Stimulated activated CD4-positive, alpha-beta T cell treated with anti-CD3 and anti-CD28 coated beads, TNF-alpha, amount 100 ng/mL, for 48 hours (primary cell): ENCODE data around the gene TMEM107.
"Not testable (repeated sequence)": the region's sequence is repeated elsewhere in the genome, so short reads cannot be mapped to it uniquely, and the experiment has no call there.

Source experiments
- DNase-seq, 3 donors: peaks; one replicate each; pipeline ENCODE4 v3.0.0-alpha.2; 2020; ENCODE audit warnings: low read depth in 3 of 3

Gene TMEM107

DNA sequence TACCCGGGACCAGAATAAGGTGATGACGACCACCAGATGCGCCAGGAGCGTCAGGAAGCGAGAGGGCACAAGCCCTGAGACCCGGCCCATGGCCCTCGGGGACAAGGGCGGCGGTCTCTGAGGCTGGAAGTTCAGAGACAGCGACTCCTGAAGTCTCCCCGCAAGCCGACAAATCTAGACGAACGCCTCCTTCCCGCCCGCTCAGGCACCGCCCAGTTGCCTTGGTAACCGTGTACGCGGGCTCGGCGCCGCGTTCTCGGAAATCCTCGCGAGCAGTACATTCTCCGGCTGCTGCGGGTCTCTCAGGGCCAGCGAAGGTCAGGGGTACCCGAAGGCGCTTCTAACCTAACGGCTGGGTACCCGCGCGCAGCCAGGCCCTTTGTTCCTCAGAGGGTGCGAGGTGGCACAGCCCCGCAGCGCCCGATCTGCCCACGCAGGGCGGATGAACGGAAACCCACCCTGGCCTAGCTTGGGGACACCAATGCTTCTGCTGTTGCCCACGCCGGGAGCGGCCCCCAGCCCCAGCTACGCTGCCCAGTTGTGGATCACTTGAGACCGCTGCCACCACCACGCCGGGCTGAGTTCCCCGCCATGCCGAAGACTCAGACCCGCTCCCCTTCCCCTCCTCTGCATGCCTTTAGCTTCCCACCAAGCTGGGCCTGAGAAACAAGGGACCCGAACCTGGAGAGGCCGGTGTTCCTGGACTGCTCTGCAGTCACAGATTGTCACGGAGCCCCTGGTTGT, at the start of gene TMEM107:
Gene TMEM107, minus strand, starts transcription at position 184 of the 744 bp plus-strand sequence. Its CDS starts 94 bp downstream, at position 90.
- peak; percentile 74 to 86 (median 83) for DNase-seq

DNA sequence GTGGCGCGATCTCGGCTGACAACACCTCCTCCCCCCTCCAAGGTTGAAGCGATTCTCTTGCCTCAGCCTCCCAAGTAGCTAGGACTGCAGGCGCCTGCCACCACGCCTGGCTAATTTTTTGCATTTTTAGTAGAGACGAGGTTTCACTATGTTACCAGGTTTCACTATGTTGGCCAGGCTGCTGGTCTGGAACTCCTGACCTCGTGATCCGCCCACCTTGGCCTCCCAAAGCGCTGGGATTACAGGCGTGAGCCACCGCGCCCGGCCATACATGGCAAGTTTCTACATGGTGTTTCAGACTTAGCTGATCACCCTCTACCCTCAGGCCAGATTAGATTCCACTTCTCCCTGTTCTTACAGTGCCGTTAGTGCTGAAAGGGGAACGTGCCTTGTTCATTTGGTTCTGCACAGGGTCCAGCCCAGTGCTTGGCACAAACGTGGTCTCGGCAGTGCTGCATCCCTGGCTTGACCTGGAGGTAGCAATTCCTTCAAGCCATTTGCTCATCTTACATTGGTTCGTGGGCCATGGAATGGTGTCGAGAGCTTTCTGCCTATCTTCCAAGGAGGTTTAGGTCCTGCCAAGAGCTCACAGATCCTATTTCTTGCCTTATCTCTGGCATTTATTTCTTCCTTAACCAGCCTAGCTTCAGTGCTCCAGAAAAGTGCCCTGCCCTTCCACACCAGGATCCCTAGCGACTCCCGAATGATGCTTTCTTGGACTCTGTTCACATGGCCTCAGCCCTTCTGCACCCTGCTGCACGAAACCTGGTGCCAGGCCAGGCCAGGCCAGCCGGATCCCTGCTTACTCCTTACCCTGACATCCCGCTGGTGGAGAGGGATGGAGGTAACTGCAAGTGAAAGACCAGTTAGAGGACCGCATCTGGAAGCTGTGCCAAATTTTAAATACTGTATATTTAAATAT, 49.0 kb upstream of the TMEM107 start:
- DNase-seq = no peak

DNA sequence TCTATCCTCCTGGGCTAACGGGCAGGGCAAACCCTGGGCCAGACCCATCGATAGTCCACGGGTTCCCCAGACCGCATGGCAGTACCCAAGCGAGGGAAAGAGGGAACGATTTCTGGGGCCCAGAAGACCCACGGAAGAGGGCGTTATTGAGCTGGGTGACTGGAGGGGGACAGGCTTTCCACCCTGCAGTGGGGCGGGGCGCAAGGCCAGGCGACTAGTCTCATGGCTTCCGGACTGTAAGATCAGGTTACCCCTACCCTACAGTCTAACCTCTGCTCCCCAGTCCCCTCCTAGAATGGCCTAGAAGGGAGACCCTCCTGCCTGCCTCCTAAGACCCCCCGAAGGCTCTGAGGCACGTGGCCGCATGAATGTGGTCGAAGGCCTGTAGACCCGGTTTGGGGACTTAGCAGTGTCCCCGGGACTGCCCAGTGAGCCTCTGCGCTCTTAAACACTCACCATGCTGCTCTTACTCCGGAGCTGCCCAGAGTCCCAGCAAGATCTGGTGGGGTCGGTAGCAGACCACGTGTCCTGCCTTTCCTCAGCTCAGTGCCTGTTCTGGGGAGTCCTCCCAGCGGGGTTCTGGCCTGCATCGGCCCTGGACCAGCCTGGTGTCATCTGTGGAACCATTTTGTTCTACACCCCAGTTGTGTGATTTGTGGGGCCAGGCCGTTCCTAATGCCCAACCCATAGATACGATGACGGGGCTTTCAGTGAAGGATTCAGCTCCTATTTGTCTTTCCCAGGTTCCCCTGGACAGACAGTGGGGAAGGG, 47.4 kb upstream of the TMEM107 start:
- no peak for DNase-seq

DNA sequence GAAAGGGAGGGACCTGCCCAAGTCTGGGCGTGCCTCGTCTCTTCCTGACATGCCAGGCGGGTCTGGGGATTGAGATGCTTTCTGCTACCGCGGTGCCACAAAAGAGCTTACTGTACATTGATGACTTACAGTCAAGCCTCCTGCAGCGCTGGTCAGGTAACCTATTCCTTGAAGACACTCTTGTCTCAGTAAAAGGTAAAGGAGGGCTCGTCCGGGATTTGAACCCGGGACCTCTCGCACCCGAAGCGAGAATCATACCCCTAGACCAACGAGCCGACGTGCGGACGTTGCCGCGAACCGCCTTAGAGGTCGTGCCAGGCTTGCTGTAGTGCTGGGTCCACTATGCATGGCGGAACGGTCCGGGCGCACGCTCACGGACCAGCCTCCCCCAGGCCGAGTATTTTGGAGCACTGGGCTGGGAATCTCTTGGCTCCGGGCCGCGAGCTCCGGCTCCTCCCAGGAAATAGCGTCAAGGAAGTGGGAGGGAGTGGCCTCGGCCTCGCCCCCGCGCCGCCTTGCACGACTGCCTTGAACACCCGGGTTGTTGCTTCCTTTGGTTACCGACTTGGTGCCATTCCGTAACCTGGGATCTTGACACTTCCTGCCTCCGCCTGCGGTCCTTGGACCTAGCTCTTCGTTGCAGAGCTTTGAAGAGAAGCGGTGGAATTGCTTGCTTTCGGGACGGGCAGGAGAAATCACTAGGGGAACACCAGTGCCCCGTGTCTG, 46.6 kb upstream of the TMEM107 start:
- peak; percentile 82 to 90 (median 88) for DNase-seq

DNA sequence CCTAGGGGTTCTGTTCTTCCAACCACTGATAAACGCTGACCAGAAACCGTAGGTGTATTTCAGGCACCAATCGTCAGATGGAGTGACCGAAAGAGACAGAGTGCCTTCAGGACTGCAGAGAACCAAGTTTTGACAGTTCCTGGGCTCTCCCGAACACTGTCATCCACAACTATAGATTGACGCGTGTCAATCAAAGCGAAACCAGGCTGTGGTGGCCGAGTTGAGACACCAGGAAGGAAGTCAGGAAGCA, 46.1 kb upstream of the TMEM107 start:
- peak in 1 of 3 donors; percentile 58 for DNase-seq

DNA sequence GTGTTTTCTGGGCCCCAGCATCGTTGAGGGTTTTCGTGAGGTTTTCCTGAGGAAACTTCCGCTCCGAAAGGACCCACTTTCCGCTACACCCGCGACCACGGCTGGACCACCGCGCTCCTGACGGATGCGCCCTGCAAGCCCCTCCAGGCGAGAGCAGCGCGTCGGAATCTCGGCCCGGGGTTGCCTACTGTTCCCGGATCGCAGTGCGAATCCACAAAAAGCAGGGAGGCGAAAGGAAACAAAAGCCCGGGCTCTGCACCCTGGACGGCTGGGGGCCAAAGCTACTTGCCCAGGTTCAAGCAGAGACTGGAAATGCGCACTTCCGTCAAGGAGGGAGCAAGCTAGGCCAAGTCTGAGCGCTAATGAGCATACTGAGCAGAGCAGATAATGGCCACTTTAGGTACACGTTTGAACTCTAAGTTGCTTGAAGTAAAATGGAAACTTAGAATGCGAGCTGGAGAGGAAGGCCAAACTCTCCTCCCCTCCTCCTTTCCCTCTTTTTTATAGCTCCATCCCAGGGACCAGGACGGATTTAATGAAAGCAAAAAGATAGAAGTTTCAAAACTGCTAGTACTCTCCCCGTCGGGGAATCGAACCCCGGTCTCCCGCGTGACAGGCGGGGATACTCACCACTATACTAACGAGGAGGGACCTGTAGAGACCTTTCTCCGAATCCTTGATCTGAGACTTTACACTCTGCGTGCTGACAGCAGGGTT, 45.6 kb upstream of the TMEM107 start:
- DNase-seq = peak; percentile 77 to 85 (median 84)

DNA sequence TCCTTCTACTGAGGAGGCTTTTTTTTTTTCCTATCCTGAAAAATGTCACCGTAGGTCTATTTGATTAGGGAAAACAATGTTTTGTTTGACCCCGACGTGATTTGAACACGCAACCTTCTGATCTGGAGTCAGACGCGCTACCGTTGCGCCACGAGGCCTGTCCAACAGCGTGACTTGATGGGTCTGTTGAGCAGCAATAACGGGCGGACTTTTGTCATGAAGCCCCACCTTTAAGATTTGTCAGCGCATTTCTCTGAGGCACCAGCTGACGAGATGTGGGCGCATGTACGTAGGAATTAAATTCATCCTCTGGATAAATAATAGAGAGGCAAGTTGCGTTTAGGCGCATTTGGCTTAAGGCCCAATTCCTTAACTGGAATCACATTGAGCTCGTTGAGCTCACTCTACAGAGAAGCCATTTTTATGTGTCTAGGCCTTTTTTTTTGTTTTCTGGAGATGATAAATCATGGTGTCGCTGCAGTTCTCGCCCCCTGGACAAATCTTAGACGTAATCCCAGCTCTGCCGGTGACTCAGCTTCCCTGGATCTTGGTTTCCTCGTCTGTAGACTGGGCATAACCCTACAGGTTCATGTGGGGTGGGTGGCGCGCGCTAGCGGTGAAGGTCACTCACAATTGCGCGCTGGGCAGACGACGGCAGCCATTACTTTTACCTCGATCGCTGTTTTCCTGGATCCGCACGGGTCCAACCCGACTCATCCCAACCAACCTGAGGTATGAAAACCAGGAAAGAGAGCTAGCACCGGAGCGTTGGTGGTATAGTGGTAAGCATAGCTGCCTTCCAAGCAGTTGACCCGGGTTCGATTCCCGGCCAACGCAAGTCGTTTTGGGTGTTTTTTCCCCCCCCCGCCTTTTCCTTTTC, 44.8 kb upstream of the TMEM107 start:
- DNase-seq = peak; percentile 79 to 91 (median 91)

DNA sequence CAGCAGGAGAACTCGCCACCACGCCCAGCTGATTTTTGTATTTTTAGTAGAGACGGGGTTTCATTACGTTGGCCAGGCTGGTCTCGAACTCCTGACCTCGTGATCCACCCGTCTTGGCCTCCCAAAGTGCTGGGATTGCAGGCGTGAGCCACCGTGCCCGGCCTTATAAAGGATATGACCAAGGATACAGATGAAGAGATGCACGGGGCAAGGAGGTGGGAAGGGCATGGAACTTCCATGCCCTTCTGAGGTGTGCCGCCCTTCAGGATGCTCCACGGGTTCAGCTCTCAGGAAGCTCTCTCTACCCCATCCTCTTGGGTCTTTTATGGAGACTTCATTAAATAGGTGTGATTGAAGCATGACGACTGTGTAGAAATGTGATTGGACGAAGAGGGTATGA, 37.8 kb upstream of the TMEM107 start:
- DNase-seq = not testable (repeated sequence)

DNA sequence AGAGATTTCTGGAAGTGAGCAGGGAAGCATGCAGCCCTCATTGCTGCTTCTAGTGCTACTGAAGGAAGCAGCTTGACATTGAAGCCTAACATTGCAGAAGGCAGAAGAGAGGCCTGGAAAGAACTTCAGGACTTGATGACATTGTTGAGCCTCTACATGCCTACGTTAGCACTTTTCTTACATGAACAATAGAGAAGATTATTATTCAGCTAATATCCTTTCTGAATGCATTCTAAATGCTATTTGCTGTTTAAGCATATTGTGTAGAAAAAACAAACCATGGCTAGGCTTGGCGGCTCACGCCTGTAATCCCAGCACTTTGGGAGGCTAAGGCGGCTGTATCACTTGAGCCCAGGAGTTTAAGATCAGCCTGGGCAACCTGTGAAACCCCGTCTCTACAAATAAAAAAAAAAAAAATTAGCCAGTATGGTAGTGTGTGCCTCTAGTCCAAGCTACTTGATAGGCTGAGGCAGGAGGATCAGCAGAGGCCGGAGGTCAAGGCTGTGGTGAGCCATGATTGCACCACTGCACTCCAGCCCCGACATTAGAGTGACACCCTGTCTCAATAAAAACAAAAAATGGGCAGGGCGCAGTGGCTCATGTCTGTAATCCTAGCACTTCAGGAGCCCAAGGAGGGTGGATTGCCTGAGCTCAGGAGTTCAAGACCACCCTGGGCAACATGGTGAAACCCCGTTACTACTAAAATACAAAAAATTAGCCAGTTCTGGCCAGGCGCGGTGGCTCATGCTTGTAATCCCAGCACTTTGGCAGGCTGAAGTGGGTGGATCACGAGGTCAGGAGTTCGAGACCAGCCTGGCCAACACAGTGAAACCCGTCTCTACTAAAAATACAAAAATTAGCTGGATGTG, 36.4 kb upstream of the TMEM107 start:
- no peak for DNase-seq

DNA sequence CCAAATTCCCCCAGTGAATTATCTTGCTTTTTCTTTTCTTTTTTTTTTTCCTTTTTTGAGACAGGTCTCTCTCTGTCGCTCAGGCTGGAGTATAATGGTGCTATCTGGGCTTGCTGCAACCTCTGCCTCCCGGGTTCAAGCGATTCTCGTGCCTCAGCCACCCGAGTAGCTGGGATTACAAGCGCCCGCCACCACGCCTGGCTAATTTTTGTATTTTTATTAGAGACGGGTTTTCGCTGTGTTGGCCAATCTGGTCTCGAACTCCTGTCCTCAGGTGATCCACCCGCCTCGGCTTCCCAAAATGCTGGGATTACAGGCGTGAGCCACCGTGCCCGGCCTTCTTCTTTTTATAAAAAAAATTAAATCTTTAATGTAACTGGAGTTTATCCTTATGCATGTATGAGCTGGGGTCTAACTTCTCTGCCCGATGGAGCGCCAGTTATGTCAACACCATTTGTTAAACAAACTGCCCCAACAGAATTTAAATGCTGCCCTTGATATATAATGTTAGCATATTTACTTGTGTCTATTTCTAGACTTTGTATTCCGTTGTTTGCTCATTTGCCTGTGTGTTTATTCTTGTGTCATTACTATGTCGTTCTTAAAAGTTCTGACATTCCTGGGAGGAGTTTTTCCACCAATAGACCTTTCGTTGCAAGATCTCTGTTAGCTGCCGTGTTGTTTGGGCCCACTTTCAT, 34.7 kb upstream of the TMEM107 start:
- DNase-seq = no peak

DNA sequence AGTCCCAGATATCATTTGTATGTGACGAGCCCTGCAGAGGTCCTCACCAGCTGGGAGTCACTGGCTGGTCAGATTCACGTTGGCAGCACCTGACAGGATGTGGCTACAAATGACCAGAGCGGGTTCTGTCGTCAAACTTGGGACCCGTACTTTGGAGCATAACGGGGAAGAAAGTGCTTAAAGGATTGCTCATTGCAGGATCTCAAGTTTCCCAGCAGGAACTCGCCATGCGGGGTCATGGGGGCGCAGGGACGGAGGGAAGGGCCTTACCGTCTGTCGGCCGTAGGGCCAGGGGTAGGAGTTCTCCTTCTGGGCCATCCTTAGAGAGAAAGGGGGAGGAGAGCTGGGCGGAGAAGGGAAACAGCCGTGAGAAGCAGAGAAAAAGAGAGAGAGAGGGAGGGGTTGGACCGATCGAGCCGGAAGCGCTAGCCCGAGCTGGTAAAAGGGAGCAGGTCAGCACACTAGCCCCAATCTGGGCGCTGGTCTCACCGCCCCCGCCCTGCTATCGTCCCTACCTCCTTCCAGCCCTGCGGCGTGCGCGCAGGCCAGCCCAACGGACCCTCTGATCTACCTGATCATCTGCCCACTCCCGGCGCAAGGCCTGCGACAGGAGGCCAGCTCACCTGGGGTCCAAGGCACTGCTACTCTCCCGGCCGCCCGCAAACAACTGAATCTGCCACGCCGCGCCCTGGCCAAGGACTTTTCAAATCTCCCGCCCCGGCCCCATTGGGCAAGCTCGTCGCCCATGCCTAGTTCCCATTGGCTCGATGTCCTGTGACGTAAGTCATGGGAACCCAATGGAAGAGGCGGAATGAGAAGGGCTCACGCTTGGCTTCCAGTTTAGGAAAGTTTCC, 34.0 kb upstream of the TMEM107 start, which contains the start of gene AURKB:
Gene AURKB, minus strand, starts transcription at position 669 of the 854 bp plus-strand sequence. Its CDS starts 351 bp downstream, at position 318.
- DNase-seq = peak; percentile 85 to 93 (median 86)

DNA sequence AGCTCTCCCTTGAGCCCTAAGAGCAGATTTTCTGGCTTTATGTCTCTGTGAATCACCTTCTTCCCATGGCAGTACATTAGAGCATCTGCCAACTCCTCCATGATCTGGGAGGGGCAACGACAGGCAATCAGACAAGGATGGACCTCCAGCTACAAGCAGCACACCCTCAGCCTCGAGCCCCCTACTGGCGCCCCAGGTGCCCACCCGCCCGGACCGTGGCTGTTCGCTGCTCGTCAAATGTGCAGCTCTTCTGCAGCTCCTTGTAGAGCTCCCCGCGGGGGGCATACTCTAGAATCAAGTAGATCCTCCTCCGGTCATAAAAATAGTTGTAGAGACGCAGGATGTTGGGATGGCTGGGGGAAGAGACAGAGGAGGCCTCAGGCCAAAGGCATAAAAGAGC, 30.4 kb upstream of the TMEM107 start:
- no peak for DNase-seq

DNA sequence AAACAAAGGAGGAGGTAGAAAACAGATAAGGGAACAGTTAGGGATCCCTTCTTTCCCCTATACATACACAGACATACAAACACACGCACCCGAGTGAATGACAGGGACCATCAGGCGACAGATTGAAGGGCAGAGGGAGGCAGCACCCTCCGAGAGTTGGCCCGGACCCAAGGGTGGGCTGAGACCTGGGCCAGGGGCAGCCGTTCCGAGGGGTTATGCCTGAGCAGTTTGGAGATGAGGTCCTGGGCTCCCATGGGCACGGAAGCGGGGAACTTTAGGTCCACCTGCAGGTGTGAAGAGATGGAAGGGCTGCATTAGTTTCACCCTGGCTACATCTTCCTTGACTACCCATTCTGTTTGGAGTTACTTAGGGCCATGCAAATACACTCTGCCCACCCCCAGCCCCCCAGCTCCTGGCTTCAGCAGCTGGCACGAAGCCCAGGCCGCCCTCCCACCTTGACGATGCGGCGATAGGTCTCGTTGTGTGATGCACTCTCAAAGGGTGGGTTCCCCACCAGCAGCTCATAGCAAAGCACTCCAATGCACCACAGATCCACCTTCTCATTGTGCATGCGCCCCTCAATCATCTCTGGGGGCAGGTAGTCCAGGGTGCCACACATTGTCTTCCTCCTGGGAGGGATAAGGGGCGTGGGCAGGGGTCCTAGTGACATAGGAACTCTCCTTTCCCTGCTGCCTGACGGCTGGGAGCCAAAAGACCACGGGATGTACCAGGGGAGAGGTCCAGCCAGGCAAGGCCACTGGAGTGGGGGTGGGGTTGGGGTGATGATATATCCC, 28.8 kb upstream of the TMEM107 start:
- DNase-seq = no peak

DNA sequence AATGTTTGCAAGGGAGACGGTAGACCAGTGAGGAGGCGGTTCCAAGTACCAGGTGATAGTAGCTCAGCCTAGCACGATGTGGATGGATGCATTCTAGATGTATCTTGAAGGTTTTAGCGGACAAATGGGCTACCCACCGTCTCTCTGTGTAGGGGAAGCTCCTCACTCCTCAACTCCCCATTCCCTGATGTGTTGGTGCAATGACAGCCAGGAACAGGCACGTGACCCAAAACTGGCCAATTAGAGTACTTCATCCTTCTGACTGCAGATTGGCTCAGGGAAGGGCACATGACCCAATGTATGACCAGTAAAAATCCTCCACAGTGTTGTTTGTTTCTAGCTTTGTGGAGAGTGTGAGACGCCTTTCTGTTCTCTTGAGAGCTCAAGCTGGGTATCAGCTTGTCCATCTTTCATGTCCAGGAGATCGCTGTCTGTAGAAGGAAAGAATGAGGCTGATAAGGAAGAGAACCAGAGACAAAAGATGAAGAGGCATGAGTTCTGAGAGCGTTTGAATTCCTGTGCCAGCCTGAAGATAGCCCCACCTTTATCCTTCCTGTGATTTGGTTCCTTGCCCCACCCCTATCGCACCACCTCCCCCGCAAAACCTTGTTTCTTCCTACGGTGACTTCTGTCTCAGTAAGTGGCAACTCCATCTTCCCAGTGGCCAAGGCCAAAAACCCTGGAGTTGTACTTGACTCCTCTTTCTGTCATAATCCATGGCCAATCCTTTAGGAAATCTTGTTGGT, 16.1 kb upstream of the TMEM107 start:
- peak in 1 of 3 donors; percentile 64 for DNase-seq

DNA sequence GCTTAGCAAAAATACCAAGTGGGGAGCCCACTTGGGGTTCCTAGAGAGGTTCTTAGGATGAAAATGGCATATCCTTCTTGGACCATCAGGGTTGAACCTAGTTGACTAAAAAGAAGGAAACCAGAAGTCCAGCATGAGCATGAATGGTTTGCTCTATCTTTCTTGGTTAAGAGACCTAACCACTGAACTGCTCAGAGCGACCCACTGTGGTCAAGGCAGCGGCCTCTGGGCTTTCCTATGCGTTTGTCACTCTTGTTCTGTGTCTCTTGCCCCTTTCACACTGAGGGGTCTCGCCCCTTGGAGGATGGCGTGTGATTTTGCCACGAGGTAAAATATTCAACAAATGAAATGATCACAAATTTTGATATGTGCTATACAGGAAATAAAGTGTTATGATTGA, 14.3 kb upstream of the TMEM107 start:
- DNase-seq = no peak
